Thyroid gland (tissue), 4 donors: Measurements from ENCODE around the gene NUDT21.

Source experiments
- POLR2A ChIP-seq, 2 donors: fragments of 450-650 bp; IDR thresholded peaks; one replicate each; pipeline ENCODE4 v1.6.1; 2017; ENCODE audit warnings: antibody characterized with exemption in 2 of 2, mild to moderate bottlenecking in 2 of 2, moderate library complexity in 1 of 2
- TF ChIP-seq, protein P1 (sequence below), 6 experiments: fragments of 200-600 bp in 3 of 6; fragments of 450-650 bp in 3 of 6; sonication (generic) in 3 of 6; IDR thresholded peaks; one replicate each; pipeline ENCODE4 v1.5.1; 2016 to 2019; ENCODE audit warnings: antibody characterized with exemption in 6 of 6, mild to moderate bottlenecking in 2 of 6, inconsistent platforms in 1 of 6, moderate library complexity in 1 of 6

DNA sequence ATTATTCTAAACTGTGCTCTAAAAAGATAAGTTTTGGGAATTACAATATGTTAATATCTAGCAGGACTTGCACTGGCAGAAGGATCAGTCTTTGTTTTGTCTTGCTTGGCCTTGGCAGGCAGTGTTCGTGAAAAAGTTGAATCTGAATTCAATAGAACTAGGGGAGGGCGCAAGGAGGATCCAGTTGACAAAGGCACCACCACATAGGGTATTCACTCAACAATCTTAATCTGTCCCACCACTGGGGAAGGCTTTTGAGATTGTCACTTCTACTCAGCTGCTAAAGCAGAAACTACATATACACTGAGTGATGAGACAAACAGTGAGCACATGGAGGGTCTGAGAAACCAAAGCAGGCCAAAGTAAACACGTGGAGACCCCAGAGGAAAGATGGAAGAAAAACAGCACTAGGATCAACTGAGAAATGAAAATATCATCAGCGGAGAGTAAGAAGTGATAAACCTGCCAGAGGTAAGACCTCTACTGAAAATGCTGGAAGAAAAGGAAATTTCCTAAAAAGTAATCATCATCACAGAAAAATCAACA is 28.2 kb downstream of the NUDT21 start:
- TF ChIP-seq, protein P1, sequence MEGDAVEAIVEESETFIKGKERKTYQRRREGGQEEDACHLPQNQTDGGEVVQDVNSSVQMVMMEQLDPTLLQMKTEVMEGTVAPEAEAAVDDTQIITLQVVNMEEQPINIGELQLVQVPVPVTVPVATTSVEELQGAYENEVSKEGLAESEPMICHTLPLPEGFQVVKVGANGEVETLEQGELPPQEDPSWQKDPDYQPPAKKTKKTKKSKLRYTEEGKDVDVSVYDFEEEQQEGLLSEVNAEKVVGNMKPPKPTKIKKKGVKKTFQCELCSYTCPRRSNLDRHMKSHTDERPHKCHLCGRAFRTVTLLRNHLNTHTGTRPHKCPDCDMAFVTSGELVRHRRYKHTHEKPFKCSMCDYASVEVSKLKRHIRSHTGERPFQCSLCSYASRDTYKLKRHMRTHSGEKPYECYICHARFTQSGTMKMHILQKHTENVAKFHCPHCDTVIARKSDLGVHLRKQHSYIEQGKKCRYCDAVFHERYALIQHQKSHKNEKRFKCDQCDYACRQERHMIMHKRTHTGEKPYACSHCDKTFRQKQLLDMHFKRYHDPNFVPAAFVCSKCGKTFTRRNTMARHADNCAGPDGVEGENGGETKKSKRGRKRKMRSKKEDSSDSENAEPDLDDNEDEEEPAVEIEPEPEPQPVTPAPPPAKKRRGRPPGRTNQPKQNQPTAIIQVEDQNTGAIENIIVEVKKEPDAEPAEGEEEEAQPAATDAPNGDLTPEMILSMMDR (IDR thresholded peaks at IDR 0.05) = no peak
- no peak for TF ChIP-seq POLR2A (IDR thresholded peaks at IDR 0.05)
